GM21528 (cell line): ENCODE data around the gene IGLL1.
"Not testable (repeated sequence)": the region's sequence is repeated elsewhere in the genome, so short reads cannot be mapped to it uniquely, and the experiment has no call there.

Experiments used
- ATAC-seq: cut with Tn5 transposase; IDR thresholded peaks from one replicate; pipeline ENCODE4 v1.9.1; 2021; ENCODE audit warnings: mild to moderate bottlenecking, moderate library complexity; ENCODE audit not compliant: unreplicated experiment, low FRiP score

IGLL1 gene

DNA sequence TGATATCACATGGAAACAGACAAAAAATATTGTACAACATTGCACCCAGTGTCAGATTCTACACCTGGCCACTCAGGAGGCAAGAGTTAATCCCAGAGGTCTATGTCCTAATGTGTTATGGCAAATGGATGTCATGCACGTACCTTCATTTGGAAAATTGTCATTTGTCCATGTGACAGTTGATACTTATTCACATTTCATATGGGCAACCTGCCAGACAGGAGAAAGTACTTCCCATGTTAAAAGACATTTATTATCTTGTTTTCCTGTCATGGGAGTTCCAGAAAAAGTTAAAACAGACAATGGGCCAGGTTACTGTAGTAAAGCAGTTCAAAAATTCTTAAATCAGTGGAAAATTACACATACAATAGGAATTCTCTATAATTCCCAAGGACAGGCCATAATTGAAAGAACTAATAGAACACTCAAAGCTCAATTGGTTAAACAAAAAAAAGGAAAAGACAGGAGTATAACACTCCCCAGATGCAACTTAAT is 36.5 kb downstream of the IGLL1 start:
- ATAC-seq = not testable (repeated sequence)

GRCh38 chr22:23542933-23543332 is 37.2 kb downstream of the IGLL1 start:
- no peak for ATAC-seq

DNA sequence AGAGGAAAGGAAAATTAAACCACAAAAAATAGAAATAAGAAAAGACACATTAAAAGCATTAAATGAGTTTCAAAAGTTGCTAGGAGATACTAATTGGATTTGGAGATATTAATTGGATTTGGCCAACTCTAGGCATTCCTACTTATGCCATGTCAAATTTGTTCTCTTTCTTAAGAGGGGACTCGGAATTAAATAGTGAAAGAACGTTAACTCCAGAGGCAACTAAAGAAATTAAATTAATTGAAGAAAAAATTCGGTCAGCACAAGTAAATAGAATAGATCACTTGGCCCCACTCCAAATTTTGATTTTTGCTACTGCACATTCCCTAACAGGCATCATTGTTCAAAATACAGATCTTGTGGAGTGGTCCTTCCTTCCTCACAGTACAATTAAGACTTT is 37.7 kb downstream of the IGLL1 start:
- ATAC-seq = not testable (repeated sequence)

- not testable (repeated sequence) for ATAC-seq
Measured at GRCh38 chr22:23541849-23542281, 38.2 kb downstream of the IGLL1 start.

- ATAC-seq = not testable (repeated sequence)
Measured at GRCh38 chr22:23540837-23541236, 39.3 kb downstream of the IGLL1 start.

DNA sequence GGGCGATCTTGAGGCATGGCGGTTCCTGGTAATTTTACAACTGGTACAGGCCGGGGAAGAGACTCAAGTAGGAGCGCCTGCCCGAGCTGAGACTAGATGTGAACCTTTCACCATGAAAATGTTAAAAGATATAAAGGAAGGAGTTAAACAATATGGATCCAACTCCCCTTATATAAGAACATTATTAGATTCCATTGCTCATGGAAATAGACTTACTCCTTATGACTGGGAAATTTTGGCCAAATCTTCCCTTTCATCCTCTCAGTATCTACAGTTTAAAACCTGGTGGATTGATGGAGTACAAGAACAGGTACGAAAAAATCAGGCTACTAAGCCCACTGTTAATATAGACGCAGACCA is 40.3 kb downstream of the IGLL1 start:
- not testable (repeated sequence) for ATAC-seq

DNA sequence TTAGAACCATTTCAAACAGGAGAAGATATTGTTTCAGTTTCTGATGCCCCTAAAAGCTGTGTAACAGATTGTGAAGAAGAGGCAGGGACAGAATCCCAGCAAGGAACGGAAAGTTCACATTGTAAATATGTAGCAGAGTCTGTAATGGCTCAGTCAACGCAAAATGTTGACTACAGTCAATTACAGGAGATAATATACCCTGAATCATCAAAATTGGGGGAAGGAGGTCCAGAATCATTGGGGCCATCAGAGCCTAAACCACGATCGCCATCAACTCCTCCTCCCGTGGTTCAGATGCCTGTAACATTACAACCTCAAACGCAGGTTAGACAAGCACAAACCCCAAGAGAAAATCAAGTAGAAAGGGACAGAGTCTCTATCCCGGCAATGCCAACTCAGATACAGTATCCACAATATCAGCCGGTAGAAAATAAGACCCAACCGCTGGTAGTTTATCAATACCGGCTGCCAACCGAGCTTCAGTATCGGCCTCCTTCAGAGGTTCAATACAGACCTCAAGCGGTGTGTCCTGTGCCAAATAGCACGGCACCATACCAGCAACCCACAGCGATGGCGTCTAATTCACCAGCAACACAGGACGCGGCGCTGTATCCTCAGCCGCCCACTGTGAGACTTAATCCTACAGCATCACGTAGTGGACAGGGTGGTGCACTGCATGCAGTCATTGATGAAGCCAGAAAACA is 40.8 kb downstream of the IGLL1 start:
- ATAC-seq = peak; percentile 57

DNA sequence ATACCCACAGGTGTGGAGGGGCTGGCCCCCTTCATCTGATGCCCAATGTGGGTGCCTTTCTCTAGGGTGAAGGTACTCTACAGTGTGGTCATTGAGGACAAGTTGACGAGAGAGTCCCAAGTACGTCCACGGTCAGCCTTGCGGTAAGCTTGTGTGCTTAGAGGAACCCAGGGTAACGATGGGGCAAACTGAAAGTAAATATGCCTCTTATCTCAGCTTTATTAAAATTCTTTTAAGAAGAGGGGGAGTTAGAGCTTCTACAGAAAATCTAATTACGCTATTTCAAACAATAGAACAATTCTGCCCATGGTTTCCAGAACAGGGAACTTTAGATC is 41.4 kb downstream of the IGLL1 start:
- not testable (repeated sequence) for ATAC-seq

DNA sequence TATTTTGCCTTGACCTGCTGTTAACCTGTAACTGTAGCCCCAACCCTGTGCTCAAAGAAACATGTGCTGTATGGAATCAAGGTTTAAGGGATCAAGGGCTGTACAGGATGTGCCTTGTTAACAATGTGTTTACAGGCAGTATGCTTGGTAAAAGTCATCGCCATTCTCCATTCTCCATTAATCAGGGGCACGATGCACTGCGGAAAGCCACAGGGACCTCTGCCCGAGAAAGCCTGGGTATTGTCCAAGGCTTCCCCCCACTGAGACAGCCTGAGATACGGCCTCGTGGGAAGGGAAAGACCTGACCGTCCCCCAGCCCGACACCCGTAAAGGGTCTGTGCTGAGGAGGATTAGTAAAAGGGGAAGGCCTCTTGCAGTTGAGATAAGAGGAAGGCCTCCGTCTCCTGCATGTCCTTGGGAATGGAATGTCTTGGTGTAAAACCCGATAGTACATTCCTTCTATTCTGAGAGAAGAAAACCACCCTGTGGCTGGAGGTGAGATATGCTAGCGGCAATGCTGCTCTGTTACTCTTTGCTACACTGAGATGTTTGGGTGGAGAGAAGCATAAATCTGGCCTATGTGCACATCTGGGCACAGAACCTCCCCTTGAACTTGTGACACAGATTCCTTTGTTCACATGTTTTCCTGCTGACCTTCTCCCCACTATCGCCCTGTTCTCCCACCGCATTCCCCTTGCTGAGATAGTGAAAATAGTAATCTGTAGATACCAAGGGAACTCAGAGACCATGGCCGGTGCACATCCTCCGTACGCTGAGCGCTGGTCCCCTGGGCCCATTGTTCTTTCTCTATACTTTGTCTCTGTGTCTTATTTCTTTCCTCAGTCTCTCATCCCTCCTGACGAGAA is 42.0 kb downstream of the IGLL1 start:
- ATAC-seq = not testable (repeated sequence)

DNA sequence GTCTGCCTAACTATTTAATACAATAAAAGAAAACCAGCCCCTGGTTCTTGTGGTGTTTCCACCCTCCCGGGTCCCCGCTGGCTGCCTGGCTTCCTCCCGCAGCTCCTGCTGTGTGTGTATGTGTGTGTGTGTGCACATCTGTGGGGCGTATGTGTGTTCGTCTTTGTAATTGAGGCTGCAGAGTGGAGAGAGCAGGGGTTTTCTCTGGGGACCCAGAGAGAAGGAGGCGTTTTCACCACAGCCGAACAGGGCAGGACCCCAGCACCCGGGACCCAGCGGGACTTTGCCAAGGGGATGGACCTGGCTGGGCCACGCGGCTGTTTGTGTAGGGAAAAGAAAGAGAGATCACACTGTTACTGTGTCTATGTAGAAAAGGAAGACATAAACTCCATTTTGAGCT is 42.7 kb downstream of the IGLL1 start:
- no peak for ATAC-seq

DNA sequence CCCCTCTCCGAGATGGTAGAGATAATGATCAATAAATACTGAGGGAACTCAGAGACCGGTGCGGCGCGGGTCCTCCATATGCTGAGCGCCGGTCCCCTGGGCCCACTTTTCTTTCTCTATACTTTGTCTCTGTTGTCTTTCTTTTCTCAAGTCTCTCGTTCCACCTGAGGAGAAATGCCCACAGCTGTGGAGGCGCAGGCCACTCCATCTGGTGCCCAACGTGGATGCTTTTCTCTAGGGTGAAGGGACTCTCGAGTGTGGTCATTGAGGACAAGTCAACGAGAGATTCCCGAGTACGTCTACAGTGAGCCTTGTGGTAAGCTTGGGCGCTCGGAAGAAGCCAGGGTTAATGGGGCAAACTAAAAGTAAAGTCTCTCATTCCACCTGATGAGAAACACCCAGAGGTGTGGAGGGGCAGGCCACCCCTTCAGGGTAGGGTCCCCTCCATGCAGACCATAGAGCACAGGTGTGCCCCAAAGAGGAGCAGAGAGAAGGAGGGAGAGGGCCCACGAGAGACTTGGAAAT is 43.2 kb downstream of the IGLL1 start:
- ATAC-seq = no peak

GRCh38 chr22:23535790-23536661 is 44.1 kb downstream of the IGLL1 start:
- ATAC-seq = not testable (repeated sequence)

GRCh38 chr22:23534851-23535717 is 45.0 kb downstream of the IGLL1 start:
- no peak for ATAC-seq

DNA sequence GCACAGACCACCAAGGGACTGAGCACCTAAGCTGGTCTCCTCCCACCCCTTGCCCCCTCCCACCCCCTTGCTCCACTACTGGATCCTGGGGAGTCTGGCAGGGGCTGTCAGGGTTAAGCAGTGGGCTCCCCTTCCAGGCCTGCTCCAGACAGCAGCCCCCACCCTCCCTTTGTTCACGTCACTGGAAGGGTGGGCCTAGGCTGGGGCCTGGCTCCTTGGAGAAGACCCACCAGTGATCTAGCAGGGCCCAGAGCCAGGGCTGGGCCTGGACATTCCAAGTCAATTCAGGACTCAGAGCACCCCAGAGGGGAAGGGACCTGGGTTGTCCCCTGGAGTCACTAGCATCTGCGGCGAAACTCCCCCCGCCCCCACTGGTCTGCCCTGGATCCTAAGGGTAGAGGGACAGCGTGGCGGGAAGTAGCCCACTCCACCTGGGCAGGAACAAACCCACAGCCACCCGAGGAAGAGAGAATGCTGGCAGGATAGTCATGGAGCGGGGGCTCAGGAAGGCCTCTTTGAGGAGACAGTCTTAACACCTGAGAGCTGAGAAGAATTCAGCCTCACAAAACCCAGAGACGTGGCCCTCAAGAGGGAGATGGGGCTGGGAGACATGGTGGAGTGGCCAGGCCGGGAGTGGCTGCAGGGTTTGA is 45.8 kb downstream of the IGLL1 start:
- ATAC-seq = no peak

DNA sequence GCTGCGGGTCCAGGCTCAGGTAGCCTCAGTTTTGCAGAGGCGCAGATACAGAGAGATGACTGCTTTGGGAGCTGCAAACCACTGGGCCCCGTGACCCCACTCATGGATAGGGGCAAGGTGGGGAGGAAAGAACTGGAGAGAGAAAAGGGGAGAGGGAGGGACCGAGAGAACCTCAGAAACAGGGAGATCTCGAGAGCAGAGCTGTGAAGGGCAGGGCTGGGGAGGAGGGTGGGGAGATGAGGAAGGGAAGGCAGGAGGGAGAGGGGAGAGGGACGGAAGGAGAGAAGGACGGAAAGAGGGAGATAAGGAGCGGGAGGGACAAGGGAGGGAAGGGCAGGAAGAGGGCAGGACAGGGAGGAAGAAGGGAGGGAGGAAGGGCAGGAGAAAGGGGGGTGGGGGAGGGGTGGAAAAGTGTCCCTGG is 46.3 kb downstream of the IGLL1 start:
- no peak for ATAC-seq

DNA sequence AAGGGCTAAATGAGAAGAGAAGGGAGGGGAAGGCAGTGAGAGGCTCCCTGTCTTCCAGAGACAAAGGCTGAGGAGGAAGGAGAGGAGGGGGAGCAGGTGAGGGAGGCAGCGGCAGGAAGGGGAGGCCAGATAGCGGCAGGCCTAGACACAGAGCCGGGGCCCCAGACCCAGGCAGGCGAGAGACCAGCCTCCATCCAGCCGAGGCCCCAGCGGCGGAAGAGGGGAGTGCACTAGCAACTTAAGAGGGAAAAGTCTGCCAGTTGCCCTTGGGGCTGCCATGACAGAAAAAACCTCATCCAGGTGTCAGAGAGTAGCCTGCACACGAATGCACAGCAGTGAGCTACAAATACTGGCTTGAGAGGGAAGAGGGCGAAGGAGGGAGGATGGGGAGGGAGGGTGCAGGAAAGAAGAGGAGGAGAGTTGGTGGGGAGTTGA is 46.7 kb downstream of the IGLL1 start:
- ATAC-seq = no peak

GRCh38 chr22:23532731-23533130 is 47.4 kb downstream of the IGLL1 start:
- no peak for ATAC-seq

GRCh38 chr22:23531966-23532705 is 48.0 kb downstream of the IGLL1 start:
- ATAC-seq = no peak
